ENCODE data around the gene KCTD16. TPM values are rescaled to one million over a fixed set of nuclear protein-coding genes. Genes with fewer than 3 reads are reported as not detected.

Gene KCTD16
- total RNA-seq, 1 experiment from 2014 or later, result 0.08 TPM

- H3K36me3 ChIP-seq (ENCODE audit: control insufficient read depth, insufficient read depth, low read length), result no peaks in the 10 kb centered on the region
- intact Hi-C loops (cut with micrococcal nuclease; ENCODE audit: unreplicated experiment) (no loop called here), in situ Hi-C loops (cut with HindIII; ENCODE audit: low pct_unique_long_range_greater_than_20kb, low sequenced_read_pairs) (no loop called here)
- ATAC-seq (no peak), DNase-seq (ENCODE audit: low read depth, low spot score) (no peak)
- no peaks in the 10 kb centered on the region for H3K27me3 ChIP-seq (ENCODE audit: control insufficient read depth, insufficient read depth, low read length)
- ChIA-PET POLR2A (no interaction called here), CTCF (no interaction called here)
- no peak overlapping the region for H3K27ac ChIP-seq (ENCODE audit: low read length)
- TF ChIP-seq TCF7L2 (IDR thresholded peaks at IDR 0.05; ENCODE audit: low read depth, low read length) (no peak), REST (IDR thresholded peaks at IDR 0.05; ENCODE audit: insufficient read depth in 1 of 2, low read depth in 2 of 2, low read length in 1 of 2) (no peak), SIN3A (IDR thresholded peaks at IDR 0.05; ENCODE audit: borderline replicate concordance, insufficient read depth, low read depth, low read length) (no peak), CTCF (IDR thresholded peaks at IDR 0.05) (no peak), POLR2AphosphoS5 (IDR thresholded peaks at IDR 0.05; ENCODE audit: low read depth, low read length) (no peak)
- H3K4me3 ChIP-seq (ENCODE audit: low read depth in 2 of 2, low read length in 2 of 2), result no peak overlapping the region
- H3K9me3 ChIP-seq (ENCODE audit: control insufficient read depth, insufficient read depth, low read depth, low read length), result no peaks in the 10 kb centered on the region
- no TSS peak for BruUV-seq (replicated peaks)
- no peaks in the 10 kb centered on the region for H3K4me1 ChIP-seq (ENCODE audit: control insufficient read depth, insufficient read depth, low read length)
Observed at GRCh38 chr5:144307736-144308135, 137.1 kb downstream of the KCTD16 start.

- DNase-seq (ENCODE audit: low read depth, low spot score), result no peak
- H3K4me1 ChIP-seq (ENCODE audit: control insufficient read depth, insufficient read depth, low read length), result no peaks in the 10 kb centered on the region
- H3K4me3 ChIP-seq (ENCODE audit: low read depth in 2 of 2, low read length in 2 of 2), result no peak overlapping the region
- POLR2A ChIA-PET, result no interaction called here
- TF ChIP-seq SIN3A (IDR thresholded peaks at IDR 0.05; ENCODE audit: borderline replicate concordance, insufficient read depth, low read depth, low read length), result no peak
- TF ChIP-seq POLR2AphosphoS5 (IDR thresholded peaks at IDR 0.05; ENCODE audit: low read depth, low read length), result no peak
- no peak for TF ChIP-seq CTCF (IDR thresholded peaks at IDR 0.05)
- TF ChIP-seq TCF7L2 (IDR thresholded peaks at IDR 0.05; ENCODE audit: low read depth, low read length), result no peak
- H3K9me3 ChIP-seq (ENCODE audit: control insufficient read depth, insufficient read depth, low read depth, low read length), result no peaks in the 10 kb centered on the region
- ATAC-seq, result no peak
- no peaks in the 10 kb centered on the region for H3K27me3 ChIP-seq (ENCODE audit: control insufficient read depth, insufficient read depth, low read length)
- in situ Hi-C loops (cut with HindIII; ENCODE audit: low pct_unique_long_range_greater_than_20kb, low sequenced_read_pairs), result no loop called here
- intact Hi-C loops (cut with micrococcal nuclease; ENCODE audit: unreplicated experiment), result no loop called here
- no TSS peak for BruUV-seq (replicated peaks)
- H3K27ac ChIP-seq (ENCODE audit: low read length), result no peak overlapping the region
- CTCF ChIA-PET, result no interaction called here
- H3K36me3 ChIP-seq (ENCODE audit: control insufficient read depth, insufficient read depth, low read length), result no peaks in the 10 kb centered on the region
Observed at GRCh38 chr5:144308174-144308573, 137.5 kb downstream of the KCTD16 start.

All from Panc1 (cell line).